K562 (cell line): ENCODE measurements around the gene PPM1F. TPM values are rescaled to one million over a fixed set of nuclear protein-coding genes. Genes with fewer than 3 reads are reported as not detected.
A peak's percentile ranks its signal among the peaks of the same experiment; 100 is the strongest.

Source experiments
- ASH1L ChIP-seq: fragments of 450-650 bp; IDR thresholded peaks from 2 replicates; pipeline ENCODE4 v1.6.1; 2018; ENCODE audit warnings: borderline replicate concordance, mild to moderate bottlenecking, low read depth; ENCODE audit not compliant: partially characterized antibody
- CHD1 ChIP-seq: fragments of 200-600 bp; sonication (generic); IDR thresholded peaks from one replicate; pipeline ENCODE4 v1.6.1; 2012; ENCODE audit warnings: mild to moderate bottlenecking, moderate library complexity, low read length, inconsistent platforms
- ELF2 ChIP-seq: fragments of 250-450 bp; sonication (Bioruptor Pico); IDR thresholded peaks from 2 replicates; pipeline ENCODE4 v1.5.0; 2021; ENCODE audit warnings: mild to moderate bottlenecking
- ELK1 ChIP-seq: sonication (generic); formaldehyde crosslinking; IDR thresholded peaks from 2 replicates; pipeline ENCODE4 v1.8.1; 2022; ENCODE audit warnings: missing genetic modification reagents
- GABPA ChIP-seq: fragments of 200-800 bp; sonication (Bioruptor generic); conservative IDR thresholded peaks from 2 replicates; pipeline ENCODE4 v1.6.1; 2016; ENCODE audit warnings: low read depth, missing genetic modification characterization, missing compliant biosample characterization
- JUND ChIP-seq, 2 experiments: IDR thresholded peaks; 2 replicates in 1 of 2; 3 replicates in 1 of 2; pipeline ENCODE4 v1.6.1; 2011; ENCODE audit warnings: borderline replicate concordance in 2 of 2, low read depth in 2 of 2, low read length in 2 of 2, improper control_type of control experiment in 1 of 2, missing biosample characterization in 1 of 2, missing genetic modification characterization in 1 of 2, missing genetic modification reagents in 1 of 2
- KLF10 ChIP-seq: fragments of 250-450 bp; sonication (Bioruptor Pico); IDR thresholded peaks from 2 replicates; pipeline ENCODE4 v1.6.1; 2021; ENCODE audit warnings: matching md5 sums
- MYC ChIP-seq, 2 experiments: fragments of 250-450 bp in 1 of 2; sonication (Bioruptor Pico) in 1 of 2; IDR thresholded peaks; 2 replicates each; pipeline versions ENCODE4 v1.5.1 to v1.6.1; 2012 to 2021; ENCODE audit warnings: low read depth in 2 of 2, borderline replicate concordance in 1 of 2, improper control_type of control experiment in 1 of 2, low read length in 1 of 2, mild to moderate bottlenecking in 1 of 2, moderate library complexity in 1 of 2
- NBN ChIP-seq: fragments of 450-650 bp; IDR thresholded peaks from 2 replicates; pipeline ENCODE4 v1.6.1; 2016; ENCODE audit warnings: low read depth, mild to moderate bottlenecking
- PHF20 ChIP-seq: fragments of 450-650 bp; IDR thresholded peaks from 2 replicates; pipeline ENCODE4 v1.6.1; 2018; ENCODE audit not compliant: partially characterized antibody
- POLR2AphosphoS2 ChIP-seq: IDR thresholded peaks from 2 replicates; pipeline ENCODE4 v1.6.1; 2012; ENCODE audit warnings: low read length, improper control_type of control experiment
- SRF ChIP-seq, 2 experiments: fragments of 250-450, 450-650 bp in 1 of 2; sonication (Bioruptor Pico) in 1 of 2; sonication (generic) in 1 of 2; formaldehyde crosslinking; IDR thresholded peaks; 2 replicates each; pipeline versions ENCODE4 v1.5.0 to v1.5.1; 2020 to 2022; ENCODE audit warnings: mild to moderate bottlenecking in 1 of 2, missing genetic modification reagents in 1 of 2
- THRAP3 ChIP-seq: fragments of 450-650 bp; IDR thresholded peaks from 2 replicates; pipeline ENCODE4 v1.6.1; 2016; ENCODE audit warnings: mild to moderate bottlenecking, inconsistent platforms, borderline replicate concordance
- ZNF121 ChIP-seq: sonication (generic); formaldehyde crosslinking; conservative IDR thresholded peaks from 2 replicates; pipeline ENCODE4 v1.8.0; 2022; ENCODE audit warnings: missing genetic modification reagents
- ZNF507 ChIP-seq: conservative IDR thresholded peaks from 2 replicates; pipeline ENCODE4 v1.6.1; 2017; ENCODE audit warnings: missing genetic modification characterization, missing compliant biosample characterization
- ZNF561 ChIP-seq: fragments of 450-650 bp; formaldehyde crosslinking; conservative IDR thresholded peaks from 2 replicates; pipeline ENCODE4 v1.4.0; 2020; ENCODE audit warnings: mild to moderate bottlenecking, moderate library complexity
- ZNF695 ChIP-seq: fragments of 450-650 bp; formaldehyde crosslinking; IDR thresholded peaks from 2 replicates; pipeline ENCODE4 v1.4.0; 2020; ENCODE audit warnings: mild to moderate bottlenecking, moderate library complexity
- ZSCAN32 ChIP-seq: fragments of 450-650 bp; formaldehyde crosslinking; IDR thresholded peaks from 2 replicates; pipeline ENCODE4 v1.4.0; 2020; ENCODE audit warnings: mild to moderate bottlenecking, moderate library complexity
- polyA plus RNA-seq, 8 experiments: library from polyadenylated mRNA; depleted of rRNA in 4 of 8; stranded (reverse) in 5 of 8; unstranded in 3 of 8; fragments of >200 nt; fragmentation: Nextera tagmentation in 2 of 8; fragmentation: Illumina TruSeq in 1 of 8; extraction: Ambion mirVana in 2 of 8; extraction: Trizol in 1 of 8; gene quantifications; 2 replicates each; pipeline versions ENCODE4 v1.2.1 to v1.2.3, GENCODE V29; 2011 to 2014; ENCODE audit warnings: inconsistent platforms in 1 of 8, missing spikeins in 1 of 8
- total RNA-seq, 7 experiments: library from RNA; depleted of rRNA in 6 of 7; stranded (reverse); fragments of >200 nt in 6 of 7; fragmentation: Illumina TruSeq in 2 of 7; extraction: Trizol in 2 of 7; gene quantifications; 2 replicates each; pipeline versions ENCODE4 v1.2.1 to v1.2.3, GENCODE V29; 2011 to 2021; ENCODE audit warnings: low replicate concordance in 1 of 7
- TF ChIP-seq, protein P1 (sequence below): fragments of 250-450 bp; sonication (Bioruptor Pico); IDR thresholded peaks from 2 replicates; pipeline ENCODE4 v1.5.0; 2021; ENCODE audit warnings: mild to moderate bottlenecking, moderate library complexity
- TF ChIP-seq, protein P2 (sequence below), 3 experiments: fragments of 200-800 bp in 1 of 3; sonication (Bioruptor generic) in 1 of 3; sonication (generic) in 1 of 3; formaldehyde crosslinking in 1 of 3; IDR thresholded peaks; 2 replicates each; pipeline versions ENCODE4 v1.6.1 to v1.8.0; 2016 to 2022; ENCODE audit warnings: mild to moderate bottlenecking in 2 of 3, missing compliant biosample characterization in 2 of 3, missing genetic modification characterization in 2 of 3, missing genetic modification reagents in 1 of 3
- TF ChIP-seq, protein P3 (sequence below): fragments of 250-450 bp; sonication (Bioruptor Pico); IDR thresholded peaks from 2 replicates; pipeline ENCODE4 v1.9.0; 2021; ENCODE audit warnings: mild to moderate bottlenecking

PPM1F gene
- total and polyA plus RNA-seq, 9 of the 15 experiments (the other 6 are each of a cell fraction or from before 2014, with no cell fraction given), result 2.1 to 159 (median 64.0) TPM

GRCh38 chr22:21959274-21960074 lies 6.8 kb upstream of the PPM1F start (continued):
- TF ChIP-seq, protein P1, sequence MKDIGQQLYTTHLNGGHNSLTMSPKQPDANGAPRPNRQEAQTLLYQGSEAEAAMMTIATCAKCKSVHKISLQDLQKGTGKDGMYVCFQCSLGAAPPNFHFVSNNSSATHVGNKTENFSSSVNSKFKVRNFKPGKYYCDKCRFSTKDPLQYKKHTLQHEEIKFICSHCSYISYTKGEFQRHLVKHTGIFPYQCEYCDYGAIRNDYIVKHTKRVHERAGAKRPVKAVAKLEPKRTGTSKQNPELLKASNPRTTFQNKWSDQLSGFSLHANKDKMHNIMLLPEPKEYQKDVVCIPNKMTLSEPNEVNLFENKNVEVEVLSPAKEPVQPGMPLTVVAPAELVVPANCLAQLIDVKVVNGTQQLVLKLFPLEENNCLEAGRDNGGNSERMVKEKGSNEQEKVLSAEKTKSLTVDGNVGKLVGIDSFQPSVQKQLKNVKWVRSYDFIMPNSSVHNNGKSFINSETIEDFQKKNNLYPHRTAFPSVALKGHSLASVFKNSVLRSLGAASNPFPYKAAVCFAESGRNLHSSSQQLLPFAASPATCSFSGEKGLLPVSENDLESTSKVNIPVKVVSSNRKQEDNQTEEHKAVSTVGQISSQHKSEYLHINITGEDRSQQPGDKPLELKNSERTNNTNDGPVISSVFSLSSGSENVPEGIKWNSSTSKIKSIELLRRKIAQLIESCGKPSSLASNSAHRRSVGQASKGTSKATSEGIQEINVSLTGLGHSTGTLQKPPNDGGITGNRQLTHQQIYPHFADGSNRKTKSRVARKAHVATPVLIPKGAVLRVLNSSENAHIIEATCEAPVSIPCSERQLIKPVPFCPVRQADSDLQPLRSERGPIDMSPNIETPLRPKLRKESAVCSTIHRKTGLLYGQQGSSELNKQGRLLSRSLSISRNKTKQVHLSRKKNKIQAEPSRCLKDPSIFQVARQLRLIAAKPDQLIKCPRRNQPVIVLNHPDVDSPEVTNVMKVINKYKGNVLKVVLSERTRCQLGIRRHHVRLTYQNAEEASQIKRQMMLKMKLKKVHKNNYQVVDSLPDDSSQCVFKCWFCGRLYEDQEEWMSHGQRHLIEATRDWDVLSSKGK (CRISPR knock-in tag), result no peak
- no peak for TF ChIP-seq PHF20
- no peak for TF ChIP-seq ZNF507 (tag)
- no peak for TF ChIP-seq ZSCAN32 (CRISPR knock-in tag)
- TF ChIP-seq ZNF695 (CRISPR knock-in tag), result no peak
- no peak for TF ChIP-seq THRAP3
- TF ChIP-seq ELK1, result no peak
- no peak for TF ChIP-seq GABPA (tag)
- TF ChIP-seq ELF2, result no peak
- TF ChIP-seq MYC (IDR thresholded peaks at IDR 0.05; ENCODE audit: low read depth, low read length), result no peak
- TF ChIP-seq MYC (CRISPR knock-in tag; IDR thresholded peaks at IDR 0.05; ENCODE audit: borderline replicate concordance, low read depth), result 0 out of 2 replicates have a peak, but pooled peaks have one; percentile 56
- no peak for TF ChIP-seq KLF10
- no peak for TF ChIP-seq JUND (IDR thresholded peaks at IDR 0.05; ENCODE audit: borderline replicate concordance, low read depth, low read length)
- TF ChIP-seq JUND (tag; IDR thresholded peaks at IDR 0.05; ENCODE audit: borderline replicate concordance, low read depth, low read length), result no peak
- TF ChIP-seq SRF (CRISPR knock-in tag; IDR thresholded peaks at IDR 0.05), result peak in 1 of 2 experiments; percentile 11; a peak in 1 of 4 replicates
- no peak for TF ChIP-seq ZNF121 (CRISPR knock-in tag)
- TF ChIP-seq NBN, result no peak
- TF ChIP-seq ASH1L, result no peak
- TF ChIP-seq, protein P2, sequence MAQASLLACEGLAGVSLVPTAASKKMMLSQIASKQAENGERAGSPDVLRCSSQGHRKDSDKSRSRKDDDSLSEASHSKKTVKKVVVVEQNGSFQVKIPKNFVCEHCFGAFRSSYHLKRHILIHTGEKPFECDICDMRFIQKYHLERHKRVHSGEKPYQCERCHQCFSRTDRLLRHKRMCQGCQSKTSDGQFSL (CRISPR knock-in tag; IDR thresholded peaks at IDR 0.05), result 0 out of 2 replicates have a peak, but pooled peaks have one; percentile 54
- TF ChIP-seq, protein P2 (tag; IDR thresholded peaks at IDR 0.05), result no peak
- TF ChIP-seq, protein P3, sequence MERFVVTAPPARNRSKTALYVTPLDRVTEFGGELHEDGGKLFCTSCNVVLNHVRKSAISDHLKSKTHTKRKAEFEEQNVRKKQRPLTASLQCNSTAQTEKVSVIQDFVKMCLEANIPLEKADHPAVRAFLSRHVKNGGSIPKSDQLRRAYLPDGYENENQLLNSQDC (CRISPR knock-in tag), result no peak
- peak; percentile 46 for TF ChIP-seq CHD1
- TF ChIP-seq ZNF561, result peak; percentile 64; the same call in 1 of the 2 replicates
- no peak; the same call in none of the 2 replicates for TF ChIP-seq POLR2AphosphoS2
